CD14-positive monocyte (primary cell): Measurements from ENCODE around the gene C1QL1. TPM values are rescaled to one million over a fixed set of nuclear protein-coding genes. Genes with fewer than 3 reads are reported as not detected.

Experiments used
- DNase-seq, 3 donors: peaks; one replicate each; pipeline ENCODE4 v3.0.0-alpha.2; 2011 to 2022
- H2AFZ ChIP-seq: 2 replicates; pipeline ENCODE4 v1.6.0; 2012; ENCODE audit warnings: mild to moderate bottlenecking, low read depth, low read length, inconsistent platforms; ENCODE audit not compliant: insufficient read depth, poor library complexity, severe bottlenecking
- H3K27ac ChIP-seq, 2 donors: 1 replicate in 1 of 2; 2 replicates in 1 of 2; pipeline ENCODE4 v1.5.1; 2012 to 2013; ENCODE audit warnings: low read length in 2 of 2, control low read depth in 1 of 2, inconsistent platforms in 1 of 2, low read depth in 1 of 2, mild to moderate bottlenecking in 1 of 2
- H3K27me3 ChIP-seq, 2 donors: one replicate each; pipeline versions ENCODE4 v1.6.0 to v1.6.1; 2011 to 2013; ENCODE audit warnings: low read length in 2 of 2; ENCODE audit not compliant: control insufficient read depth in 2 of 2, insufficient read depth in 2 of 2
- H3K36me3 ChIP-seq, 2 donors: replicated peaks in 1 of 2; 1 replicate in 1 of 2; 2 replicates in 1 of 2; pipeline versions ENCODE4 v1.5.1 to v1.6.1; 2012 to 2013; ENCODE audit warnings: low read length in 2 of 2, control low read depth in 1 of 2, inconsistent platforms in 1 of 2, mild to moderate bottlenecking in 1 of 2; ENCODE audit not compliant: insufficient read depth in 2 of 2, control insufficient read depth in 1 of 2
- H3K4me1 ChIP-seq, 2 donors: 1 replicate in 1 of 2; 2 replicates in 1 of 2; pipeline versions ENCODE4 v1.5.1 to v1.6.1; 2012 to 2013; ENCODE audit warnings: low read length in 2 of 2, control low read depth in 1 of 2, inconsistent platforms in 1 of 2, mild to moderate bottlenecking in 1 of 2, moderate library complexity in 1 of 2; ENCODE audit not compliant: insufficient read depth in 2 of 2, control insufficient read depth in 1 of 2
- H3K4me2 ChIP-seq: replicated peaks from 2 replicates; pipeline ENCODE3; 2012; ENCODE audit warnings: low read length, moderate library complexity, mild to moderate bottlenecking; ENCODE audit not compliant: poor library complexity, severe bottlenecking; ENCODE audit errors: extremely low read depth
- H3K4me3 ChIP-seq, 3 experiments: fragments of 200-600 bp in 1 of 3; sonication (generic) in 1 of 3; replicated peaks in 1 of 3; 1 replicate in 2 of 3; 2 replicates in 1 of 3; pipeline ENCODE4 v1.5.1; 2011 to 2013; ENCODE audit warnings: low read length in 3 of 3, mild to moderate bottlenecking in 3 of 3, control low read depth in 2 of 3, low read depth in 2 of 3, inconsistent platforms in 1 of 3, moderate library complexity in 1 of 3
- H3K79me2 ChIP-seq: 2 replicates; pipeline ENCODE4 v1.6.0; 2012; ENCODE audit warnings: mild to moderate bottlenecking, control low read depth, inconsistent platforms, low read length, moderate library complexity; ENCODE audit not compliant: insufficient read depth
- H3K9ac ChIP-seq: 2 replicates; pipeline ENCODE4 v1.6.0; 2017; ENCODE audit warnings: low read length, mild to moderate bottlenecking; ENCODE audit not compliant: insufficient read depth, poor library complexity, severe bottlenecking
- H3K9me3 ChIP-seq, 2 donors: replicated peaks in 1 of 2; 1 replicate in 1 of 2; 2 replicates in 1 of 2; pipeline versions ENCODE4 v1.5.1 to v1.6.1; 2012 to 2013; ENCODE audit warnings: low read length in 2 of 2, control low read depth in 1 of 2; ENCODE audit not compliant: control insufficient read depth in 1 of 2, insufficient read depth in 1 of 2
- H4K20me1 ChIP-seq: 2 replicates; pipeline ENCODE4 v1.6.0; 2012; ENCODE audit warnings: mild to moderate bottlenecking, low read length, control low read depth, moderate library complexity; ENCODE audit not compliant: insufficient read depth
- H3K27ac Mint-ChIP-seq, 7 donors: one replicate each; pipeline ENCODE4 v1.8.0; 2020; ENCODE audit warnings: mild to moderate bottlenecking in 7 of 7, mixed read lengths in 7 of 7, moderate library complexity in 6 of 7, inconsistent platforms in 2 of 7
- H3K27me3 Mint-ChIP-seq, 3 donors: one replicate each; pipeline ENCODE4 v1.8.0; 2021 to 2022; ENCODE audit warnings: low read depth in 3 of 3, mild to moderate bottlenecking in 3 of 3, mixed read lengths in 3 of 3, moderate library complexity in 3 of 3, inconsistent platforms in 1 of 3
- H3K36me3 Mint-ChIP-seq, 2 donors: one replicate each; pipeline ENCODE4 v1.8.0; 2020; ENCODE audit warnings: mixed read lengths in 2 of 2, inconsistent platforms in 1 of 2, mild to moderate bottlenecking in 1 of 2
- H3K4me1 Mint-ChIP-seq: one replicate; pipeline ENCODE4 v1.8.0; 2020; ENCODE audit warnings: mild to moderate bottlenecking, mixed read lengths
- H3K4me3 Mint-ChIP-seq, 2 donors: one replicate each; pipeline ENCODE4 v1.8.0; 2020; ENCODE audit warnings: mild to moderate bottlenecking in 2 of 2, mixed read lengths in 2 of 2, moderate library complexity in 1 of 2
- H3K9me3 Mint-ChIP-seq, 7 donors: one replicate each; pipeline ENCODE4 v1.8.0; 2020 to 2022; ENCODE audit warnings: mixed read lengths in 7 of 7, mild to moderate bottlenecking in 6 of 7, moderate library complexity in 6 of 7, inconsistent platforms in 2 of 7
- WGBS: methylation state at CpG from one replicate; pipeline ENCODE4 v1.1.5; 2013; ENCODE audit warnings: missing lambda C conversion rate; ENCODE audit not compliant: insufficient coverage; 5-methylcytosine and 5-hydroxymethylcytosine counted together
- intact Hi-C, 2 donors: fragments of 100-400 bp; cut with micrococcal nuclease; formaldehyde crosslinking; loops; one replicate each; pipeline versions ENCODE4 v1.15.0 to v1.15.1; 2023
- polyA plus RNA-seq, 3 donors: library from polyadenylated mRNA; depleted of rRNA in 1 of 3; unstranded in 2 of 3; stranded (reverse) in 1 of 3; fragments of 300-500 nt in 2 of 3; fragments of >200 nt in 1 of 3; fragmentation: Illumina TruSeq in 2 of 3; gene quantifications; 1 replicate in 2 of 3; 2 replicates in 1 of 3; pipeline ENCODE4 v1.2.3, GENCODE V29; 2012 to 2021
- TF ChIP-seq, protein P1 (sequence below): fragments of 200-600 bp; IDR thresholded peaks from one replicate; pipeline ENCODE4 v1.8.0; 2022; ENCODE audit warnings: antibody characterized with exemption, mild to moderate bottlenecking

The C1QL1 gene
- polyA plus RNA-seq, 3 donors, result not detected

DNA sequence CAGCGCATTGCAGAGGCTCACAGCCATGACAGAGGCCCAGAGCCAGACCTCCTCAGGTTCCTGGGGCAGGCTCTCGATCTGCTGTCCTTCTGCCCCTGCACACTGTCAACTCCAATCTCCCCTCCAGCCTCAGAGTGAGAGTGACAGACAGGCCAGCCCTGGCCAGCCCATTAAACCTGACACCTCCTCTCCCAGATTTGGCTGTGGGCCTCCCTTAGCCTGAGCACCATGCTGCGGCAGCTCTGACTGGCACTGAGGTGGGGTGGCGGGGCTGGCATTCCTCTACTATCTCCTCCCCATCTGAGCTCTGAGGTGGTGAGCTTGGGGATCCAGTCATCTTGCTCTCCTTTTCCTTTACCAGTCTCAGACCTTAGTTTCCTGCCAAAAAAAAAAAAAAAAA, 15.5 kb upstream of the C1QL1 start:
- WGBS, result 100% methylated on average over 2 of the region's 4 CpGs
- no peak overlapping the region for H3K4me3 ChIP-seq
- H3K27me3 Mint-ChIP-seq, result peaks cover 53 to 76% (median 57%) of the 10 kb centered on the region in 3 donors

DNA sequence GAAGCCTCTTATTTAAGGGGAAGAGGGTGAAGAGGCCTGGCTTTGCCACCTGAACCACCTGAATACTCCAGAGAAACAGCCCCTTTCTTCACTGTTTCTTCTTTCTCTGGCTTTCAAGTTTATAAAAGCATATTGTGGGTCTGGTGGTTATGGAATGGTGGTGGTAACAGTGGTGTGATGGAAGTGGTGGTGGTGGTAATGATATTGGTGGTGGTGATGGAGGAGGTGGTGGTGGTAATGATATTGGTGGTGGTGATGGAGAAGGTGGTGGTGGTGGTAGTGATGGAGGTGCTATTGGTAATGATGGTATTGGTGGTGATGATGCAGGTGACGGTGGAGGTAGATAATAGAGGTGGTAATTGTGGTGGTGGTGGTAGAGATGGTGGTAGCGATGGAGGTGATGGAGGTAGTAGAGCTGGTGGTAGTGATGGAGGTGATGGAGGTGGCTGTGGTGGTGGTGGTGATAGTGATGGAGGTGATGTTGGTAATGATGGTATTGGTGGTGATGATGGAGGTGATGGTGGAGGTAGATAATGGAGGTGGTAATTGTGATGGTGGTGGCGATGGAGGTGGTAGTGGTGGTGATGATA, 14.1 kb upstream of the C1QL1 start:
- Mint-ChIP-seq H3K27me3 (peaks cover 47 to 74% (median 49%) of the 10 kb centered on the region in 3 donors), H3K9me3 (peaks cover 0 to 12% (median 4%) of the 10 kb centered on the region in 7 donors), H3K4me1 (no peaks in the 10 kb centered on the region), H3K27ac (no peak overlapping the region), H3K4me3 (no peak overlapping the region), H3K36me3 (no peaks in the 10 kb centered on the region)
- no peaks in the 10 kb centered on the region for H3K79me2 ChIP-seq
- no peaks in the 10 kb centered on the region for H4K20me1 ChIP-seq
- no peaks in the 10 kb centered on the region for H3K4me1 ChIP-seq
- no peak overlapping the region for H2AFZ ChIP-seq
- H3K27me3 ChIP-seq, result peaks cover 11 to 43% of the 10 kb centered on the region in 2 donors
- 100% methylated on average over 3 of the region's 3 CpGs for WGBS
- intact Hi-C loops, result no loop called here
- peaks cover 0 to 3% of the 10 kb centered on the region in 2 donors for H3K9me3 ChIP-seq
- no peak overlapping the region for H3K4me3 ChIP-seq
- no peak overlapping the region for H3K27ac ChIP-seq
- H3K4me2 ChIP-seq, result no peak overlapping the region
- H3K9ac ChIP-seq, result no peak overlapping the region
- TF ChIP-seq, protein P1, sequence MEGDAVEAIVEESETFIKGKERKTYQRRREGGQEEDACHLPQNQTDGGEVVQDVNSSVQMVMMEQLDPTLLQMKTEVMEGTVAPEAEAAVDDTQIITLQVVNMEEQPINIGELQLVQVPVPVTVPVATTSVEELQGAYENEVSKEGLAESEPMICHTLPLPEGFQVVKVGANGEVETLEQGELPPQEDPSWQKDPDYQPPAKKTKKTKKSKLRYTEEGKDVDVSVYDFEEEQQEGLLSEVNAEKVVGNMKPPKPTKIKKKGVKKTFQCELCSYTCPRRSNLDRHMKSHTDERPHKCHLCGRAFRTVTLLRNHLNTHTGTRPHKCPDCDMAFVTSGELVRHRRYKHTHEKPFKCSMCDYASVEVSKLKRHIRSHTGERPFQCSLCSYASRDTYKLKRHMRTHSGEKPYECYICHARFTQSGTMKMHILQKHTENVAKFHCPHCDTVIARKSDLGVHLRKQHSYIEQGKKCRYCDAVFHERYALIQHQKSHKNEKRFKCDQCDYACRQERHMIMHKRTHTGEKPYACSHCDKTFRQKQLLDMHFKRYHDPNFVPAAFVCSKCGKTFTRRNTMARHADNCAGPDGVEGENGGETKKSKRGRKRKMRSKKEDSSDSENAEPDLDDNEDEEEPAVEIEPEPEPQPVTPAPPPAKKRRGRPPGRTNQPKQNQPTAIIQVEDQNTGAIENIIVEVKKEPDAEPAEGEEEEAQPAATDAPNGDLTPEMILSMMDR, result no peak
- DNase-seq, result no peak
- no peaks in the 10 kb centered on the region for H3K36me3 ChIP-seq

More for the DNA sequence above, 15.5 kb upstream of the C1QL1 start:
- no peaks in the 10 kb centered on the region for H3K79me2 ChIP-seq
- H2AFZ ChIP-seq, result no peak overlapping the region
- Mint-ChIP-seq H3K4me1 (peaks cover 6% of the 10 kb centered on the region), H3K9me3 (peaks cover 0 to 12% (median 4%) of the 10 kb centered on the region in 7 donors), H3K36me3 (no peaks in the 10 kb centered on the region), H3K27ac (no peak overlapping the region), H3K4me3 (no peak overlapping the region)
- DNase-seq, result no peak
- TF ChIP-seq, protein P1, result no peak
- peaks cover 3 to 5% of the 10 kb centered on the region in 2 donors for H3K9me3 ChIP-seq
- no peak overlapping the region for H3K9ac ChIP-seq
- H3K4me1 ChIP-seq, result no peaks in the 10 kb centered on the region
- H3K36me3 ChIP-seq, result no peaks in the 10 kb centered on the region
- intact Hi-C loops, result no loop called here
- no peaks in the 10 kb centered on the region for H4K20me1 ChIP-seq
- H3K27ac ChIP-seq, result no peak overlapping the region
- H3K27me3 ChIP-seq, result peaks cover 20 to 51% of the 10 kb centered on the region in 2 donors
- H3K4me2 ChIP-seq, result no peak overlapping the region
